Ishikawa (cell line): ENCODE results near the gene PEMT.

ENCODE experiments used
- ZBTB7A ChIP-seq: IDR thresholded peaks from 2 replicates; pipeline ENCODE4 v1.6.1; 2012; ENCODE audit warnings: low read depth
- TF ChIP-seq, protein P1 (sequence below): IDR thresholded peaks from 2 replicates; pipeline ENCODE4 v1.6.1; 2012

DNA sequence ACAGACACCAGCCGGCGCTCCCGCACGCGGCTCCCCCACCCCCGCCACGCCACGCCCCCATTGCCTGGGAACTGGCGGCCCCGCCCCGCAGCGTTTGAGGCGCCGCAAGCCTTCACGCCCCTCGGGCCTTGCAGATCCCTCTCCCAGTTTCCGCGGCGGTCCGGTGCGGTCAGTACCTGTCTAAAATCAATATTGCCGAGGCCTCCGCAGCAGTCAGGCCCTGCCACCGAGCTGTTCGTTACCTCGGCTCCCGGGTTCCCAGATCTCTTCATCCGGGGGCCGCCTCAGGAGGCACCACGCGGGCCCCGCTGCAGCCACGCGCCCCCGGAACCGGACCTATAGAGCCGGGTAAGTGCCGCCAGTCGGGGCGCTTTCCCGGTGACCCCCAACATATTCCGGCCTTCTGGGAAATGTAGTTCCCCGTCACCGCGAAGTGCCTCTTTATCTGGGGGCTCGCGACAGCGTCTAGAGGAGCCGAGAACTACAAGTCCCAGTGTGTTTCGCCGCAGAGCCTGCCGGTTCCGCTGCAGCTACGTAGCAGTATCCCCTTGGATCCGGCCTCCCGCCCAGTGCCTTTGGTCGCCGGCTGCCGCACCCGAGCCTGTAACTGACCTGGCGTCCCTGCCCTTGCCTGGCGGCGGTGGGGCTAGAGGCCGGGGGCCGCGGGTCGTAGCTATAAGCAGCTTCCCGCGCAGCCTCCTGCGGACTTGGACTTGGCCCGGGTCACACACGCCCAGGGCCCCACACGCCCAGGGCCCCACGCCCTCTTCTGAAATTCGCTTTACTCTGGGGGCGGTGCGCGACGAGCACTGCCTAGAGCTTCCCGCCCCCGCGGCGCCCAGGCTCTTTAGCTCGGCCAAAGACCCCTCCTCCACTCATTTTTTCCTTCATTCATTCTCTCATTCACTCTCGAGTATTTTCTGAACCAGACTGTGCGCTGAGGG is at the start of gene PEMT:
- TF ChIP-seq, protein P1, sequence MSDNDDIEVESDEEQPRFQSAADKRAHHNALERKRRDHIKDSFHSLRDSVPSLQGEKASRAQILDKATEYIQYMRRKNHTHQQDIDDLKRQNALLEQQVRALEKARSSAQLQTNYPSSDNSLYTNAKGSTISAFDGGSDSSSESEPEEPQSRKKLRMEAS: peak; percentile 95
- TF ChIP-seq ZBTB7A: 0 out of 2 replicates have a peak, but pooled peaks have one; percentile 54
